Mesenchymal stem cell (in vitro differentiated cells and primary cell): ENCODE results near the gene SYCP1.

Experiments
- DNase-seq: peaks from one replicate; pipeline ENCODE4 v3.0.0-alpha.2; 2013
- H2AFZ ChIP-seq: one replicate; pipeline ENCODE4 v1.6.1; 2013; ENCODE audit warnings: low read depth, mild to moderate bottlenecking, control low read depth, inconsistent platforms, low read length, moderate library complexity
- H2AK5ac ChIP-seq: 2 replicates; pipeline ENCODE4 v1.6.1; 2013; ENCODE audit warnings: low read length, moderate library complexity, mild to moderate bottlenecking, inconsistent platforms; ENCODE audit not compliant: severe bottlenecking
- H2BK120ac ChIP-seq: one replicate; pipeline ENCODE4 v1.6.1; 2013; ENCODE audit warnings: low read depth, mild to moderate bottlenecking, inconsistent platforms, low read length, moderate library complexity
- H2BK12ac ChIP-seq, 2 experiments: one replicate each; pipeline ENCODE4 v1.6.1; 2013; ENCODE audit warnings: inconsistent platforms in 2 of 2, low read length in 2 of 2, mild to moderate bottlenecking in 2 of 2, moderate library complexity in 2 of 2, control low read depth in 1 of 2
- H2BK15ac ChIP-seq: one replicate; pipeline ENCODE4 v1.6.1; 2013; ENCODE audit warnings: mild to moderate bottlenecking, low read depth, inconsistent platforms; ENCODE audit not compliant: poor library complexity, severe bottlenecking
- H2BK5ac ChIP-seq: 2 replicates; pipeline ENCODE4 v1.6.1; 2013; ENCODE audit warnings: low read depth, mild to moderate bottlenecking, low read length, control low read depth, inconsistent platforms; ENCODE audit not compliant: poor library complexity, severe bottlenecking
- H3K14ac ChIP-seq, 2 experiments: one replicate each; pipeline ENCODE4 v1.6.1; 2013; ENCODE audit warnings: inconsistent platforms in 2 of 2, low read length in 2 of 2, control low read depth in 1 of 2, mild to moderate bottlenecking in 1 of 2, moderate library complexity in 1 of 2
- H3K18ac ChIP-seq, 2 experiments: one replicate each; pipeline ENCODE4 v1.6.1; 2013; ENCODE audit warnings: inconsistent platforms in 2 of 2, low read length in 2 of 2, control low read depth in 1 of 2, low read depth in 1 of 2, mild to moderate bottlenecking in 1 of 2
- H3K23ac ChIP-seq, 2 experiments: one replicate each; pipeline ENCODE4 v1.6.1; 2013; ENCODE audit warnings: inconsistent platforms in 2 of 2, low read length in 2 of 2, mild to moderate bottlenecking in 2 of 2, moderate library complexity in 2 of 2, control low read depth in 1 of 2
- H3K27ac ChIP-seq: 2 replicates; pipeline ENCODE4 v1.5.1; 2013; ENCODE audit warnings: mild to moderate bottlenecking, moderate library complexity, low read length, control low read depth, inconsistent platforms; ENCODE audit not compliant: poor library complexity, severe bottlenecking
- H3K27me3 ChIP-seq, 2 experiments: 2 replicates each; pipeline versions ENCODE4 v1.6.1 to v1.7.0; 2013; ENCODE audit warnings: low read length in 2 of 2, mild to moderate bottlenecking in 2 of 2, moderate library complexity in 2 of 2, control low read depth in 1 of 2, inconsistent platforms in 1 of 2; ENCODE audit not compliant: control insufficient read depth in 1 of 2, insufficient read depth in 1 of 2
- H3K36me3 ChIP-seq, 2 experiments: 2 replicates each; pipeline versions ENCODE4 v1.6.1 to v1.7.0; 2013; ENCODE audit warnings: low read length in 2 of 2, control low read depth in 1 of 2, inconsistent platforms in 1 of 2, low read depth in 1 of 2, mild to moderate bottlenecking in 1 of 2; ENCODE audit not compliant: insufficient read depth in 2 of 2, control insufficient read depth in 1 of 2
- H3K4ac ChIP-seq, 2 experiments: one replicate each; pipeline ENCODE4 v1.6.1; 2013; ENCODE audit warnings: inconsistent platforms in 2 of 2, low read length in 2 of 2, mild to moderate bottlenecking in 2 of 2, moderate library complexity in 2 of 2, control low read depth in 1 of 2, low read depth in 1 of 2
- H3K4me1 ChIP-seq: 2 replicates; pipeline ENCODE4 v1.6.1; 2013; ENCODE audit warnings: low read depth, low read length, control low read depth; ENCODE audit not compliant: control insufficient read depth, insufficient read depth
- H3K4me2 ChIP-seq: 2 replicates; pipeline ENCODE4 v1.6.1; 2013; ENCODE audit warnings: low read length, mild to moderate bottlenecking, inconsistent platforms; ENCODE audit not compliant: poor library complexity, severe bottlenecking
- H3K4me3 ChIP-seq, 2 experiments: 2 replicates each; pipeline versions ENCODE4 v1.5.1 to v1.7.0; 2013; ENCODE audit warnings: low read length in 2 of 2, mild to moderate bottlenecking in 2 of 2, control low read depth in 1 of 2, low read depth in 1 of 2; ENCODE audit not compliant: insufficient read depth in 1 of 2
- H3K79me1 ChIP-seq: replicated peaks from 2 replicates; pipeline ENCODE4 v1.6.1; 2013; ENCODE audit warnings: mild to moderate bottlenecking, control low read depth, low read length, inconsistent platforms; ENCODE audit not compliant: poor library complexity, severe bottlenecking
- H3K9ac ChIP-seq: 2 replicates; pipeline ENCODE4 v1.7.0; 2013; ENCODE audit warnings: mild to moderate bottlenecking, low read length, moderate library complexity
- H3K9me3 ChIP-seq: 2 replicates; pipeline ENCODE4 v1.7.0; 2013; ENCODE audit warnings: mild to moderate bottlenecking, low read length; ENCODE audit not compliant: control insufficient read depth
- H4K8ac ChIP-seq: one replicate; pipeline ENCODE4 v1.6.1; 2013; ENCODE audit warnings: inconsistent platforms, mild to moderate bottlenecking, low read length, moderate library complexity
- H4K91ac ChIP-seq: one replicate; pipeline ENCODE4 v1.6.1; 2013; ENCODE audit warnings: mild to moderate bottlenecking, low read length, inconsistent platforms
- WGBS: methylation state at CpG from one replicate; pipeline ENCODE4 v1.1.7; 2013; ENCODE audit warnings: mixed read lengths; 5-methylcytosine and 5-hydroxymethylcytosine counted together

SYCP1 gene

GRCh38 chr1:114979278-114979891, 124.7 kb downstream of the SYCP1 start:
- H3K18ac ChIP-seq: no peak overlapping the region
- H3K27me3 ChIP-seq: no peaks in the 10 kb centered on the region
- no peak overlapping the region for H3K4me2 ChIP-seq
- no peaks in the 10 kb centered on the region for H3K79me1 ChIP-seq
- H3K36me3 ChIP-seq: no peaks in the 10 kb centered on the region
- peaks cover 19% of the 10 kb centered on the region for H3K9me3 ChIP-seq
- no peak overlapping the region for H3K4me3 ChIP-seq
- H2AK5ac ChIP-seq: no peak overlapping the region
- H3K23ac ChIP-seq: no peak overlapping the region
- DNase-seq: peak; percentile 51
- H3K9ac ChIP-seq: no peak overlapping the region
- no peak overlapping the region for H2BK5ac ChIP-seq
- H3K4me1 ChIP-seq: no peaks in the 10 kb centered on the region
- H2BK120ac ChIP-seq: no peak overlapping the region
- 0% methylated on average over 1 of the region's 4 CpGs for WGBS
- H3K4ac ChIP-seq: no peak overlapping the region
- no peak overlapping the region for H2BK12ac ChIP-seq
- no peak overlapping the region for H4K8ac ChIP-seq
- no peak overlapping the region for H3K14ac ChIP-seq
- H2BK15ac ChIP-seq: no peak overlapping the region
- no peak overlapping the region for H2AFZ ChIP-seq
- no peak overlapping the region for H3K27ac ChIP-seq
- H4K91ac ChIP-seq: no peak overlapping the region

DNA sequence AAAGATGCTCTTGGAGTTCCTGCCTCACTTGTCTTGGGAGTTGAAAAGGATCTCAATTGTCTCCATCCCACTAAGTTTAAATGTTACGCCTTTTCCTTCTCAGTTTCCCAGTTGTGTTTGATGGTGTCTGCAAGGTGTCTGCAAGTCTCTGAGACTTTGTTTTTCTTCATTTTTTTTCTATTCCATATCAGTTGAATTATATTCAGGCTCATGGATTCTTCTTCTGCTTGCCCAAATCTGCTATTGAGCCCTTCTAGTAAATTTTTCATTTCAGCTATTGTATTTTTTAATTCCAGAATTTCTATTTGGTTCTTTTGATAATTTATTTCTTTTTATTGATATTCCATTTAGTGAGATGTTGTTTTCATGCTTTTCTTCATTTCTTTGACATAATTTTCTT, 127.6 kb downstream of the SYCP1 start:
- Histone ChIP-seq H2AFZ (no peak overlapping the region), H2BK15ac (no peak overlapping the region), H3K4ac (no peak overlapping the region), H3K4me1 (no peaks in the 10 kb centered on the region), H3K27ac (no peak overlapping the region), H3K4me3 (peak overlapping the region in 1 of 2 experiments; percentile 21), H3K27me3 (no peaks in the 10 kb centered on the region), H3K9ac (no peak overlapping the region), H3K9me3 (peaks cover 22% of the 10 kb centered on the region), H3K4me2 (no peak overlapping the region), H4K8ac (no peak overlapping the region), H3K79me1 (no peaks in the 10 kb centered on the region), H4K91ac (no peak overlapping the region), H3K14ac (no peak overlapping the region), H3K18ac (no peak overlapping the region), H3K36me3 (no peaks in the 10 kb centered on the region), H2BK5ac (no peak overlapping the region), H2BK120ac (no peak overlapping the region), H2AK5ac (no peak overlapping the region), H3K23ac (no peak overlapping the region), H2BK12ac (no peak overlapping the region)
- no peak for DNase-seq
- WGBS: no CpG with 5 or more reads among the region's 1 CpG

GRCh38 chr1:114986286-114986685, 131.6 kb downstream of the SYCP1 start:
- Histone ChIP-seq H2AK5ac (no peak overlapping the region), H3K9me3 (peaks cover 55% of the 10 kb centered on the region), H3K4me3 (no peak overlapping the region), H3K14ac (no peak overlapping the region), H4K8ac (no peak overlapping the region), H3K79me1 (no peaks in the 10 kb centered on the region), H3K4ac (no peak overlapping the region), H3K4me1 (no peaks in the 10 kb centered on the region), H2BK12ac (no peak overlapping the region), H3K36me3 (no peaks in the 10 kb centered on the region), H2BK5ac (no peak overlapping the region), H2BK120ac (no peak overlapping the region), H3K27ac (no peak overlapping the region), H2BK15ac (no peak overlapping the region), H4K91ac (no peak overlapping the region), H2AFZ (no peak overlapping the region), H3K4me2 (no peak overlapping the region), H3K9ac (peak overlapping the region; percentile 59), H3K27me3 (no peaks in the 10 kb centered on the region), H3K23ac (no peak overlapping the region), H3K18ac (no peak overlapping the region)
- DNase-seq: no peak

- Histone ChIP-seq H4K91ac (no peak overlapping the region), H3K27me3 (no peaks in the 10 kb centered on the region), H2AK5ac (no peak overlapping the region), H2AFZ (no peak overlapping the region), H2BK15ac (no peak overlapping the region), H3K27ac (no peak overlapping the region), H4K8ac (no peak overlapping the region), H3K14ac (no peak overlapping the region), H3K36me3 (no peaks in the 10 kb centered on the region), H2BK5ac (no peak overlapping the region), H3K9ac (no peak overlapping the region), H3K79me1 (no peaks in the 10 kb centered on the region), H3K9me3 (peaks cover 43% of the 10 kb centered on the region), H3K4me1 (no peaks in the 10 kb centered on the region), H3K4me3 (no peak overlapping the region), H3K4me2 (no peak overlapping the region), H3K4ac (no peak overlapping the region), H3K23ac (no peak overlapping the region), H2BK12ac (no peak overlapping the region), H2BK120ac (no peak overlapping the region), H3K18ac (no peak overlapping the region)
- WGBS: 80% methylated on average over 1 of the region's 1 CpG
- DNase-seq: no peak
Measured at GRCh38 chr1:114988095-114988494, 133.4 kb downstream of the SYCP1 start.
